C4-2B (cell line): Measurements from ENCODE around the gene CDC14B.

Experiments used
- CTCF ChIP-seq: fragments of 450-650 bp; conservative IDR thresholded peaks from 2 replicates; pipeline ENCODE4 v1.5.1; 2017; ENCODE audit warnings: mild to moderate bottlenecking
- ZFX ChIP-seq: fragments of 450-650 bp; IDR thresholded peaks from 2 replicates; pipeline ENCODE4 v1.6.1; 2017

DNA sequence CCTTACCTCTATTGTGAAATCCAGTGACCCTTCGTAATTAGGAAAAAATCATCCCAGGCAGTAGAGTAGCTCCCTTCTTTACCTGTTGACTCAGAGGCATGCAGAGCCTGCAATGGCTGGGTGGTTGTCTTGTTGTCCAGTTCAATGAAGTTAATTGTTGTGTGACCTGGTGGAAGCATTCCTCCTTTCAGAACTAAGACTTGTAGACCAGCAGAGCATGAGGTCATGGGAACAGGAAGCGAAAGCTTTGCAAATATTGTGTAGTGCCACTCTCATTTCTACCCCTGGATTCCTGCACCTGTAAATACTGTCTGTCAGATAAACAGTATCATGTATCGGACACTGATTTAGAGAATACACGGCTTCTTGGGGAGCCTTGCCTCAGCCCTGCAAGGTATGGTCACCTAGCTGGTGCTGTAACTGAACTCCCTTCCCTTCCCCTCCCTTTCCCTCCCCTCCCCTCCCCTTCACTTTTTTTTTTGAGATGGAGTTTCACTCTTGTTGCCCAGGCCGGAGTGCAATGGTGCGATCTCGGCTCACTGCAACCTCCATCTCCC lies 41.1 kb upstream of the CDC14B start:
- TF ChIP-seq CTCF (no peak), ZFX (no peak)
